MM.1S (cell line): ENCODE data around the gene AJM1.

Experiments
- DNase-seq: peaks from one replicate; pipeline ENCODE4 v3.0.0-alpha.2; 2015
- H2AFZ ChIP-seq: fragments of 300-600 bp; sonication (generic); 2 replicates; pipeline ENCODE4 v1.6.0; 2016; ENCODE audit warnings: antibody characterized with exemption, low read length
- H3F3A ChIP-seq: fragments of 300-600 bp; sonication (generic); 2 replicates; pipeline ENCODE4 v1.6.1; 2016; ENCODE audit warnings: mild to moderate bottlenecking, antibody characterized with exemption, low read length, moderate library complexity, mixed read lengths; ENCODE audit not compliant: insufficient read depth
- H3K27ac ChIP-seq: fragments of 300-600 bp; sonication (generic); 2 replicates; pipeline ENCODE4 v1.5.1; 2016; ENCODE audit warnings: mild to moderate bottlenecking, low read length
- H3K27me3 ChIP-seq: fragments of 300-600 bp; sonication (generic); replicated peaks from 2 replicates; pipeline ENCODE4 v1.6.0; 2016; ENCODE audit warnings: low read length; ENCODE audit not compliant: insufficient read depth
- H3K36me3 ChIP-seq: fragments of 300-600 bp; sonication (generic); replicated peaks from 2 replicates; pipeline ENCODE4 v1.6.1; 2016; ENCODE audit warnings: mild to moderate bottlenecking, low read length, mixed read lengths; ENCODE audit not compliant: insufficient read depth
- H3K4me1 ChIP-seq: fragments of 300-600 bp; sonication (generic); 2 replicates; pipeline ENCODE4 v1.6.1; 2016; ENCODE audit warnings: low read length, mixed read lengths
- H3K4me2 ChIP-seq: fragments of 300-600 bp; sonication (generic); 2 replicates; pipeline ENCODE4 v1.6.0; 2016; ENCODE audit warnings: low read depth, low read length
- H3K4me3 ChIP-seq: fragments of 300-600 bp; sonication (generic); 2 replicates; pipeline ENCODE4 v1.5.1; 2016; ENCODE audit warnings: low read length, mixed read lengths
- H3K79me2 ChIP-seq: fragments of 300-600 bp; sonication (generic); 2 replicates; pipeline ENCODE4 v1.6.1; 2016; ENCODE audit warnings: mixed run types, low read length, mixed read lengths
- H3K9ac ChIP-seq: fragments of 300-600 bp; sonication (generic); 2 replicates; pipeline ENCODE4 v1.6.1; 2016; ENCODE audit warnings: low read length, mixed read lengths
- H3K9me2 ChIP-seq: fragments of 300-600 bp; sonication (generic); replicated peaks from 2 replicates; pipeline ENCODE4 v1.6.1; 2016; ENCODE audit warnings: mild to moderate bottlenecking, low read length, mixed read lengths; ENCODE audit not compliant: insufficient read depth
- H3K9me3 ChIP-seq: fragments of 300-600 bp; sonication (generic); replicated peaks from 2 replicates; pipeline ENCODE4 v1.6.1; 2016; ENCODE audit warnings: mild to moderate bottlenecking, low read length, mixed read lengths; ENCODE audit not compliant: insufficient read depth
- H4K20me1 ChIP-seq: fragments of 300-600 bp; sonication (generic); 2 replicates; pipeline ENCODE4 v1.6.1; 2016; ENCODE audit warnings: mild to moderate bottlenecking, low read length, moderate library complexity, mixed read lengths; ENCODE audit not compliant: insufficient read depth
- CTCF ChIP-seq: fragments of 300-600 bp; sonication (generic); IDR thresholded peaks from 2 replicates; pipeline ENCODE4 v1.5.1; 2016; ENCODE audit warnings: antibody characterized with exemption, low read length, mixed read lengths
- EZH2 ChIP-seq: fragments of 300-600 bp; sonication (generic); optimal IDR thresholded peaks from 2 replicates; pipeline ENCODE3; 2017; ENCODE audit warnings: low read depth, mild to moderate bottlenecking, antibody characterized with exemption, low read length, mixed read lengths
- EZH2phosphoT487 ChIP-seq: fragments of 300-600 bp; sonication (generic); IDR thresholded peaks from 2 replicates; pipeline ENCODE4 v1.6.1; 2018; ENCODE audit warnings: antibody characterized with exemption, low read length

Gene AJM1

GRCh38 chr9:136860529-136860928, 18.3 kb downstream of the AJM1 start:
- no peak overlapping the region for H3K4me3 ChIP-seq
- no peaks in the 10 kb centered on the region for H4K20me1 ChIP-seq
- no peaks in the 10 kb centered on the region for H3F3A ChIP-seq
- no peaks in the 10 kb centered on the region for H3K27me3 ChIP-seq
- H3K79me2 ChIP-seq, result peaks cover 30% of the 10 kb centered on the region
- H3K9me3 ChIP-seq, result no peaks in the 10 kb centered on the region
- DNase-seq, result no peak
- no peak overlapping the region for H2AFZ ChIP-seq
- no peak for TF ChIP-seq EZH2phosphoT487
- TF ChIP-seq EZH2, result no peak
- TF ChIP-seq CTCF, result no peak
- no peak overlapping the region for H3K9ac ChIP-seq
- H3K36me3 ChIP-seq, result no peaks in the 10 kb centered on the region; the same call in 1 of the 2 replicates
- no peaks in the 10 kb centered on the region for H3K9me2 ChIP-seq
- no peak overlapping the region for H3K27ac ChIP-seq
- peaks cover 7% of the 10 kb centered on the region; the same call in 1 of the 2 replicates for H3K4me1 ChIP-seq
- no peak overlapping the region for H3K4me2 ChIP-seq

GRCh38 chr9:136860933-136861873, 18.9 kb downstream of the AJM1 start:
- no peaks in the 10 kb centered on the region for H3K9me3 ChIP-seq
- H3K9ac ChIP-seq, result no peak overlapping the region
- TF ChIP-seq EZH2 (no peak), EZH2phosphoT487 (no peak), CTCF (no peak)
- H3K27me3 ChIP-seq, result no peaks in the 10 kb centered on the region
- no peak overlapping the region for H3K4me3 ChIP-seq
- H3K27ac ChIP-seq, result no peak overlapping the region
- H3K79me2 ChIP-seq, result peaks cover 36% of the 10 kb centered on the region
- H3K36me3 ChIP-seq, result no peaks in the 10 kb centered on the region; the same call in 1 of the 2 replicates
- H2AFZ ChIP-seq, result no peak overlapping the region
- no peaks in the 10 kb centered on the region for H3K9me2 ChIP-seq
- no peak for DNase-seq
- no peaks in the 10 kb centered on the region for H4K20me1 ChIP-seq
- H3K4me2 ChIP-seq, result no peak overlapping the region
- peaks cover 7% of the 10 kb centered on the region; the same call in 1 of the 2 replicates for H3K4me1 ChIP-seq
- no peaks in the 10 kb centered on the region for H3F3A ChIP-seq

DNA sequence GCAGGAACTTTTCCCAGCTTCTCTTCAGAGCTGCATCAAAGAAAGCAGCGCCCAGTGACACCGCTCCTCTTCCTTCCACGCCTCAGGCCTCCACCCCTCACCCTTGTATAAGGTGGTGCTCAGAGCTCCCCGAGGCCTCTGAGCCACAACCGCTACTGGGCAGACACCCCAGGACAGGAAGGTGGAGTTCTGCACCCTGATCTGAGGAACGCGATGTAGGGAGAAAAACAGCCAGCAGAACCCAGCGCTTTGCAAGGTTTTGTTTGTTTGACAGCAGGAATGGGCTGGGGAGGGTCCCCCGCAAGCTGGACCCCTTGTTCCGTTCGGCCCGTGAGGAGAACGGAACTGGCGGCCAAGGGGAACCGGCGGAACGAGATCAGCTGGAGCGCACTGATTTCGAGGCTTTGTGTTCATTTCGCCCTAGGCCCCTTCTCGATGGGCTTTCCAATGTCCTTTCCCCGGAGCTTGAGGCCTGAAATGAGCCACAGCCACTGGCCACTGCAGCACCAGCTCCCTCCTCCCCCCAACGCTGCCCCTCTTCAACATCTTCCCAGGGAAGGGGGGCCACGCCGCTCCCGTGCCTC, 19.7 kb downstream of the AJM1 start:
- Histone ChIP-seq H4K20me1 (no peaks in the 10 kb centered on the region), H3K4me3 (no peak overlapping the region), H3K4me1 (peaks cover 7% of the 10 kb centered on the region; the same call in 1 of the 2 replicates), H3K79me2 (peaks cover 36% of the 10 kb centered on the region), H3F3A (no peaks in the 10 kb centered on the region), H3K9me2 (no peaks in the 10 kb centered on the region), H3K36me3 (no peaks in the 10 kb centered on the region; the same call in 1 of the 2 replicates), H3K4me2 (no peak overlapping the region), H3K9me3 (no peaks in the 10 kb centered on the region), H3K9ac (no peak overlapping the region), H3K27ac (no peak overlapping the region), H3K27me3 (no peaks in the 10 kb centered on the region), H2AFZ (no peak overlapping the region)
- no peak for DNase-seq
- no peak for TF ChIP-seq CTCF
- TF ChIP-seq EZH2, result no peak
- TF ChIP-seq EZH2phosphoT487, result no peak
